ENCODE measurements around the gene SLC25A14.

SLC25A14 gene

DNA sequence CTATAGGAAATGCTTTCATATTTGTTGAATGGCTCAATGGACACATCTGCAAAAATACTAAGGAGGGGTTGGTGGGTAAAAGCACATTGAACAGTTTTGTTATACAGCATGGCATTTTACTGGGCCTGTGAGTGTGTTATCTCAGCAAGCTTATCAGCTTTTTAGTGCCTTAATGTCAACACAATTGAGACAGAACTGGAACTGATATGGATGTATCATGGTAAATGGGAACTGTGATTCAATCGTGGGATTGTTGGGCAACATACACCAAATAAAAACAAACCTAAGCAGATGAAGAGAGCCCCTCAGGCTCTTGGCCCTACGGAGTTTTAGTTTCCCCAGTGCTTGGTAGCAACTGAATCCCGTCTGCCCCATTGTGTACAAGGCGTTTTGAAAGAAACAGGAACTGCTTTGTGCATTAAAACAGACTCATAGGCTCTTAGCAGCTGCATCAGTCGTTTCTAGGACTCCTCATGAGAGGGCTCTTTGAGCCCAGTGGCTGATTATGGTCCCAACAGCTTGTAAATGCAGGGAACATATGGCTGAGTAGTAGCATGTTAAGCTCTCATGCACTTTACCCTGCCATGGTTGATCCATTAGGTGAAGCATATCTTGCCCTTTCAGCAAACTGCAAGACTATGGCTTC, 38.4 kb downstream of the SLC25A14 start:
- H3K4me3 ChIP-seq (ENCODE audit: low read depth, low read length), result no peak overlapping the region
- DNase-seq (ENCODE audit: low read depth), result no peak
- TF ChIP-seq, protein P1, sequence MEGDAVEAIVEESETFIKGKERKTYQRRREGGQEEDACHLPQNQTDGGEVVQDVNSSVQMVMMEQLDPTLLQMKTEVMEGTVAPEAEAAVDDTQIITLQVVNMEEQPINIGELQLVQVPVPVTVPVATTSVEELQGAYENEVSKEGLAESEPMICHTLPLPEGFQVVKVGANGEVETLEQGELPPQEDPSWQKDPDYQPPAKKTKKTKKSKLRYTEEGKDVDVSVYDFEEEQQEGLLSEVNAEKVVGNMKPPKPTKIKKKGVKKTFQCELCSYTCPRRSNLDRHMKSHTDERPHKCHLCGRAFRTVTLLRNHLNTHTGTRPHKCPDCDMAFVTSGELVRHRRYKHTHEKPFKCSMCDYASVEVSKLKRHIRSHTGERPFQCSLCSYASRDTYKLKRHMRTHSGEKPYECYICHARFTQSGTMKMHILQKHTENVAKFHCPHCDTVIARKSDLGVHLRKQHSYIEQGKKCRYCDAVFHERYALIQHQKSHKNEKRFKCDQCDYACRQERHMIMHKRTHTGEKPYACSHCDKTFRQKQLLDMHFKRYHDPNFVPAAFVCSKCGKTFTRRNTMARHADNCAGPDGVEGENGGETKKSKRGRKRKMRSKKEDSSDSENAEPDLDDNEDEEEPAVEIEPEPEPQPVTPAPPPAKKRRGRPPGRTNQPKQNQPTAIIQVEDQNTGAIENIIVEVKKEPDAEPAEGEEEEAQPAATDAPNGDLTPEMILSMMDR (conservative IDR thresholded peaks at IDR 0.05; ENCODE audit: low read depth, low read length), result no peak

DNA sequence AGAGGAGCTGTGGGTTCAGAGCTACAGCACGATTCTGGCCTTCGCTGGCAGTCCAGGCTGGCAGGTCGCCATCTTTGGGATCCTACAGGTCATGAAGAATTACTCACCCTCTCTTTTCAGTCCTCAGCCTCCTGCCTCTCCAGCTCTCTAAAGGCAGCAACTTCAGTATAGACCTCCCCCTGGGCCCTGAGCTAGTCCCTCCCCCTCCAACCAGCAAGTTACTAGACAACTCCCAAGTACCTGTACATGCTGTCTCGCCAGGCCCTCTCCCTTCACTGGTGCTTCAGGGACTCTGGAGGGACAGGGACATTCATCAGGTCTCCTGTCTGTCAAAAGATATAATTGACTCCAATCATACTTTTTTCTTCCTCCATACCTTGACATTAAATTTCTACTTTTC, 45.8 kb downstream of the SLC25A14 start, which contains the start of gene GPR119:
TSS of gene GPR119 (minus strand) at position 155 of the 400 bp plus-strand sequence. CDS start 227 bp downstream, outside the sequence.
- no peak within 1 kb of the TSS for H3K4me3 ChIP-seq (ENCODE audit: low read depth, low read length)
- TF ChIP-seq, protein P1 (conservative IDR thresholded peaks at IDR 0.05; ENCODE audit: low read depth, low read length), result no peak
- DNase-seq (ENCODE audit: low read depth), result no peak

DNA sequence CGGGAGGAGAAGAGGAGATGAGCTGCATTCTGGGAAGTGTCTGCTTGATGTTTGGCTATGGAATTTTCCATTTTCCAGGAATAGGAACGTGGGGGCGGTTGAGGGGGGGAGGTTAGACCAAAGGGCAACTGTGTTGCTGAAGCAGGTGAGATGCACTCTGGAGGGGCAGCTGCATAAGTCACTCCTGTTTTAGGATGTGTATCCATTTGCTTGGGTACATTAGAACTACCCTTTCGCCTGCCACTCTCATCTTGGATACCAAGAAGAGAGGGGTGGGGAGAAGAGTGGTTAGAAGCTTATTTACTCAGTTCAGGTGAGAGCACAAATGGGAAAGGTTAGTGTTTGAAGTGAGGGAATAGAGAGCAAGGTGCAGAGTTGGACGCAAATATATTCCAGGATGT, 46.7 kb downstream of the SLC25A14 start:
- TF ChIP-seq, protein P1 (conservative IDR thresholded peaks at IDR 0.05; ENCODE audit: low read depth, low read length), result no peak
- DNase-seq (ENCODE audit: low read depth), result no peak
- no peak overlapping the region for H3K4me3 ChIP-seq (ENCODE audit: low read depth, low read length)

DNA sequence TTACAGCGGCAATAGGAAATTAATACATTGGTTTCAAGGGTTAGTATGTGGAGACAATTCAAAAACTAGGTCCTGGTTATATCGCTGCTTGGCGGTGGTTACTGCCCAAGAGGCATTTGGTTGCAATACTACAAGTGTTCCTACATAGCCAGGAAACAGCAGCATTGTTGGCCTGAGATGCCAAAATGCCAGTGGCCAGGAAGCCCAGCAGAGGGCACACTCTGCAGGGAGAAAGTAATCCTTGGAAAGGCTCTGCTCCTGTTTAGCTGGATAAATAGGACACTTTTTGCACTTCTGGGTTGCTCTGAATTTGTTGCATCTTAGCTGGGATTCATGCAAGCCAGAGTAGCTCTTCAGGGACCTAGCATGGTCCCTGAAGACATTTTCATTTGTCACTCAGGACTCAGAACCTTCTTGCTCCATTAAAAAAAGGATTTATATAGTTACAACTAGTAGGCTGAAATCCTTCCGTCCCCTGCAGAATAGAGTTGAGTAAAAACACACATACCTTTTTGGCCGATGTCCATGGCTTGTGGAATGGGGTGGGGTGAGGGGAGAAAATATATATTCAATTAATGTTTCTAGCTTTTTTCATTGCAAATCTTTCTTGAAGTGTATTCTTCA, 53.8 kb downstream of the SLC25A14 start:
- peak; percentile 62 for DNase-seq (ENCODE audit: low read depth)
- TF ChIP-seq, protein P1 (conservative IDR thresholded peaks at IDR 0.05; ENCODE audit: low read depth, low read length), result peak; percentile 76

DNA sequence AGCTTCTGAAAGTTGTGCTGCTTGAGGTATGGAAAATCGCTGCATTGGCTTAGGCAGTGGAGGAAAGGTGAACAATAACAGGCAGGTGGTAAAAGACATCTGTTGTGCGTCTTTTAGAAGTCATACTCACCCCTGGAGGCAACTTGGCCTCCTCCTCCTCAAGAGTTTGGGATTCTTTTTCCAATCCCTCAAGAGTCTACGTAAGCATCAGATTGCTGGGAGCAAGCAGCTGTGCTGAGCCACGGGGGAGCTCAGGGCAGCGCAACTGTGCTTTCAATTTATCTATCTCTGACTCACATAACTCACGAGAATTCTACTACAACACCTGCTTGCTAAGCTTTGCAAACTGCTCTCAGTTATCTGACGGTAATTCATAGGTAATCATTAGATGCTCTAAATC, 55.6 kb downstream of the SLC25A14 start:
- TF ChIP-seq, protein P1 (conservative IDR thresholded peaks at IDR 0.05; ENCODE audit: low read depth, low read length), result no peak
- H3K4me3 ChIP-seq (ENCODE audit: low read depth, low read length), result no peak overlapping the region
- DNase-seq (ENCODE audit: low read depth), result no peak

More for the DNA sequence above, 53.8 kb downstream of the SLC25A14 start:
- H3K4me3 ChIP-seq (ENCODE audit: low read depth, low read length), result no peak overlapping the region

DNA sequence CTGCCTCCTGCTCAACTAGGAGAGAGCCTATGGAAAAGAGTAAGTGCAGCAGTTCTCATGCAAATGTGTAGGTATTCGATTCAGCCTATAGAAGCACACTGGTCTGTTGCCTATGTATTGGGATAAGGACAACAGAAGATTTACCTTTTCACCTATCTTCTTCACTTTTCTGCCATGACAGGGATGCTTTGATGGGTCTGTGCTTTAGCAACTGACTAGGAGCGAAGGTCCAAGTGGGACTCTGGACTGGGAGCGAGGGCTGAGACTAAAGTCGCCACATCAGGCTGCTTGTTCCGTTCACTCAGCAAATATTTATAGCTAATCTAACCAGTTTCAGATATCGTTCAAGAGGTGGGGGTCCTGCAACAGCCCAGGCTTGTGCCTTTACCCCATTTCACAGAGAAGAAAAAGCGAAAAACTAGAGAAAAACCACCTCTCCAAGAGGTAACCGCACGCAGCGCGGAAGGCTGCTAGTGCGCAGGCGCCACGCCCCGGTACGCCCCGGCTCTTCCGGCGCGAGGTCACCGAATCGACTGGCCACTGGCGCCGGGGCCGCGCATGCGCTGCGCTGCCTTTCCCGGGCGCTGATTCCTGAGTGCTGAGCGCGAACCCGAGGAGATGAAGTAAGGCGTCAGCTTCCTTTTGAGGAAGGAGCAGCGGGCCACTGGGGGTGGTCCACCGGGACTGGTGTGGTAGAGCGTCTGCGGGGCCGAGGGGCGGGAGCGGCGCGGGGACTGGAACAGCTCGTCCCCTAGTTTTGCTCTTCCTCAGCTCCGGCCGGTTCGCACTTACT, 61.9 kb downstream of the SLC25A14 start, which contains the start of gene RBMX2:
TSS of gene RBMX2 (plus strand) at position 573 of the 793 bp plus-strand sequence. CDS start at position 619, 46 bp downstream.
- peak; percentile 75 for DNase-seq (ENCODE audit: low read depth)
- H3K4me3 ChIP-seq (ENCODE audit: low read depth, low read length), result peak within 1 kb of the TSS; percentile 78
- TF ChIP-seq, protein P1 (conservative IDR thresholded peaks at IDR 0.05; ENCODE audit: low read depth, low read length), result no peak

Data from choroid plexus epithelial cell (primary cell).